Activated B cell treated with CpG ODN at 0.5 μM for 24 hours (primary cell): ENCODE measurements around the gene CDH10. TPM values are rescaled to one million over a fixed set of nuclear protein-coding genes. Genes with fewer than 3 reads are reported as not detected.

Source experiments
- ATAC-seq: fragments of 200-7000 bp; cut with Tn5 transposase; one replicate; pipeline ENCODE4 v1.10.0; 2021; ENCODE audit warnings: low read depth, mild to moderate bottlenecking, moderate library complexity
- CTCF ChIA-PET: fragments of 350-600 bp; sonication (Branson Sonifier 250); formaldehyde crosslinking; loops from one replicate; lab custom pipeline; 2021; ENCODE audit warnings: antibody characterized with exemption; lab: Charles Lee
- POLR2A ChIA-PET: fragments of 350-600 bp; sonication (Branson Sonifier 250); formaldehyde crosslinking; loops from one replicate; lab custom pipeline; 2021; ENCODE audit warnings: antibody characterized with exemption; lab: Charles Lee
- DNase-seq: peaks from one replicate; pipeline ENCODE4 v3.0.0; 2022
- H3K27ac Mint-ChIP-seq: one replicate; pipeline ENCODE4 v1.8.0; 2020; ENCODE audit warnings: mixed read lengths
- H3K27me3 Mint-ChIP-seq: one replicate; pipeline ENCODE4 v1.8.0; 2021; ENCODE audit warnings: mixed read lengths
- H3K36me3 Mint-ChIP-seq: one replicate; pipeline ENCODE4 v1.8.0; 2021; ENCODE audit warnings: low read depth, mixed read lengths
- H3K4me1 Mint-ChIP-seq: one replicate; pipeline ENCODE4 v1.8.0; 2021; ENCODE audit warnings: mixed read lengths
- H3K4me3 Mint-ChIP-seq: one replicate; pipeline ENCODE4 v1.8.0; 2020; ENCODE audit warnings: mild to moderate bottlenecking, mixed read lengths
- H3K9me3 Mint-ChIP-seq: one replicate; pipeline ENCODE4 v1.8.0; 2020; ENCODE audit warnings: mixed read lengths
- intact Hi-C: fragments of 100-400 bp; cut with micrococcal nuclease; formaldehyde crosslinking; loops from one replicate; pipeline ENCODE4 v1.15.1; 2024
- total RNA-seq: library from RNA; stranded (reverse); gene quantifications from 2 replicates; pipeline ENCODE4 v1.2.3, GENCODE V29; 2022
- TF ChIP-seq, protein P1 (sequence below): fragments of 200-600 bp; IDR thresholded peaks from one replicate; pipeline ENCODE4 v1.8.0; 2022; ENCODE audit warnings: antibody characterized with exemption, mild to moderate bottlenecking

The CDH10 gene
- total RNA-seq, 1 donor from 2014 or later = not detected

DNA sequence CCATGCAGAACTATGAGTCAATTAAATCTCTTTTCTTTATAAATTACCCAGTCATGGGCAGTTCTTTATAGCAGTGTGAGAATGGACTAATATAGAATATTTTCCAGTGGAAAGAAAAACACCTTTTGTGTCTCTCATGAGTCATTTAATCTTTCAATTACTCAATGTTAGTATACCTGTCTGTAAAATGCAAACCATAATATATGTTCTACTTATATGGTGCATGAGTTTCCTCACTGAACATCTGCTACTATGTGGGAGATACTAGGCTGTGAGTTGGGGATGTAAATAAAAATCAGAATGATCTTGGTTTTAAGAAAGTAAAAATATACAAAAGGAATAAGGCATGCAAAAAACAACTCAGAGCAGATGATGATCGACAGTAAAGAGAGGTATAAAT, 15.0 kb downstream of the CDH10 start:
- DNase-seq (no peak), ATAC-seq (no peak)
- POLR2A ChIA-PET = no interaction called here
- CTCF ChIA-PET = no interaction called here
- Mint-ChIP-seq H3K4me3 (no peak overlapping the region), H3K36me3 (no peaks in the 10 kb centered on the region), H3K27me3 (no peaks in the 10 kb centered on the region), H3K4me1 (no peaks in the 10 kb centered on the region), H3K27ac (no peak overlapping the region), H3K9me3 (no peaks in the 10 kb centered on the region)
- intact Hi-C loops = loop anchor here (5.0 kb wide), 1 partner anchor 1853 kb away; no protein-coding TSS in a partner anchor
- TF ChIP-seq, protein P1, sequence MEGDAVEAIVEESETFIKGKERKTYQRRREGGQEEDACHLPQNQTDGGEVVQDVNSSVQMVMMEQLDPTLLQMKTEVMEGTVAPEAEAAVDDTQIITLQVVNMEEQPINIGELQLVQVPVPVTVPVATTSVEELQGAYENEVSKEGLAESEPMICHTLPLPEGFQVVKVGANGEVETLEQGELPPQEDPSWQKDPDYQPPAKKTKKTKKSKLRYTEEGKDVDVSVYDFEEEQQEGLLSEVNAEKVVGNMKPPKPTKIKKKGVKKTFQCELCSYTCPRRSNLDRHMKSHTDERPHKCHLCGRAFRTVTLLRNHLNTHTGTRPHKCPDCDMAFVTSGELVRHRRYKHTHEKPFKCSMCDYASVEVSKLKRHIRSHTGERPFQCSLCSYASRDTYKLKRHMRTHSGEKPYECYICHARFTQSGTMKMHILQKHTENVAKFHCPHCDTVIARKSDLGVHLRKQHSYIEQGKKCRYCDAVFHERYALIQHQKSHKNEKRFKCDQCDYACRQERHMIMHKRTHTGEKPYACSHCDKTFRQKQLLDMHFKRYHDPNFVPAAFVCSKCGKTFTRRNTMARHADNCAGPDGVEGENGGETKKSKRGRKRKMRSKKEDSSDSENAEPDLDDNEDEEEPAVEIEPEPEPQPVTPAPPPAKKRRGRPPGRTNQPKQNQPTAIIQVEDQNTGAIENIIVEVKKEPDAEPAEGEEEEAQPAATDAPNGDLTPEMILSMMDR = no peak

- H3K4me1 Mint-ChIP-seq = no peaks in the 10 kb centered on the region
- no peak overlapping the region for H3K4me3 Mint-ChIP-seq
- ATAC-seq (no peak), DNase-seq (no peak)
- intact Hi-C loops = no loop called here
- H3K9me3 Mint-ChIP-seq = no peaks in the 10 kb centered on the region
- ChIA-PET CTCF (no interaction called here), POLR2A (no interaction called here)
- H3K27ac Mint-ChIP-seq = no peak overlapping the region
- no peaks in the 10 kb centered on the region for H3K27me3 Mint-ChIP-seq
- TF ChIP-seq, protein P1 = no peak
- no peaks in the 10 kb centered on the region for H3K36me3 Mint-ChIP-seq
Observed at GRCh38 chr5:24624872-24625271, 19.9 kb downstream of the CDH10 start.

GRCh38 chr5:24623624-24624023, 21.2 kb downstream of the CDH10 start:
- H3K9me3 Mint-ChIP-seq = no peaks in the 10 kb centered on the region
- TF ChIP-seq, protein P1 = no peak
- intact Hi-C loops = no loop called here
- no peak for DNase-seq
- no peak overlapping the region for H3K4me3 Mint-ChIP-seq
- no peak overlapping the region for H3K27ac Mint-ChIP-seq
- H3K4me1 Mint-ChIP-seq = no peaks in the 10 kb centered on the region
- POLR2A ChIA-PET = no interaction called here
- no peaks in the 10 kb centered on the region for H3K27me3 Mint-ChIP-seq
- no peak for ATAC-seq
- H3K36me3 Mint-ChIP-seq = no peaks in the 10 kb centered on the region
- CTCF ChIA-PET = no interaction called here

DNA sequence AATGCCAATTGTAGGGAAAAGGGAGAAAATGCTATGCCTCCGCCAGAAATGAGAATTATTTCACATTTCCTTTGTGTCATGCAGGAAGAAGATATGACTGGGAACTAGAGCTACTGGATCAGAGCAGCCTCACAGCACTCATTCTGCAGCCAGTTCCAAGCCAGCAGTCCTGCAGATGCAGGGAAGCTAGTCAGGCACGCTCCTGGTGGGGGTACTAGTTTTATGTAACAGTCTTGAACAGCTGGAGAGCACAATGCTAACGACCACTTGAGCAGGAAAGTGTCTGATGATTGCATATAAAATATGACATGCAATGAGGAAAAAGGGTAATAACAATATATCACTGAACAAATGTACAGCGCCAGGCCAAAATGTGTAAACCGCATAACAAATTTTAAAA, 21.7 kb downstream of the CDH10 start:
- H3K36me3 Mint-ChIP-seq = no peaks in the 10 kb centered on the region
- H3K9me3 Mint-ChIP-seq = no peaks in the 10 kb centered on the region
- POLR2A ChIA-PET = no interaction called here
- TF ChIP-seq, protein P1 = no peak
- DNase-seq (no peak), ATAC-seq (no peak)
- H3K4me1 Mint-ChIP-seq = no peaks in the 10 kb centered on the region
- intact Hi-C loops = no loop called here
- no peak overlapping the region for H3K4me3 Mint-ChIP-seq
- H3K27me3 Mint-ChIP-seq = no peaks in the 10 kb centered on the region
- CTCF ChIA-PET = no interaction called here
- H3K27ac Mint-ChIP-seq = no peak overlapping the region

GRCh38 chr5:24621792-24622191, 23.0 kb downstream of the CDH10 start:
- no peak overlapping the region for H3K27ac Mint-ChIP-seq
- POLR2A ChIA-PET = no interaction called here
- H3K27me3 Mint-ChIP-seq = no peaks in the 10 kb centered on the region
- no peaks in the 10 kb centered on the region for H3K36me3 Mint-ChIP-seq
- TF ChIP-seq, protein P1 = no peak
- ATAC-seq (no peak), DNase-seq (no peak)
- no peak overlapping the region for H3K4me3 Mint-ChIP-seq
- H3K9me3 Mint-ChIP-seq = no peaks in the 10 kb centered on the region
- intact Hi-C loops = no loop called here
- no peaks in the 10 kb centered on the region for H3K4me1 Mint-ChIP-seq
- CTCF ChIA-PET = no interaction called here
